Upper lobe of right lung (tissue), 1 donor: Measurements from ENCODE around the gene CD40LG. TPM values are rescaled to one million over a fixed set of nuclear protein-coding genes. Genes with fewer than 3 reads are reported as not detected.

Experiments used
- ATAC-seq: fragments of 200-7000 bp; cut with Tn5 transposase; one replicate; pipeline ENCODE4 v1.9.1; 2020; ENCODE audit warnings: mild to moderate bottlenecking, moderate library complexity
- DNase-seq: peaks from one replicate; pipeline ENCODE4 v3.0.0-alpha.2; 2020
- H3K27ac ChIP-seq: fragments of 200-600 bp; one replicate; pipeline ENCODE4 v1.8.0; 2022
- H3K27me3 ChIP-seq: fragments of 200-600 bp; one replicate; pipeline ENCODE4 v1.8.0; 2022; ENCODE audit warnings: mild to moderate bottlenecking
- H3K36me3 ChIP-seq: fragments of 200-600 bp; one replicate; pipeline ENCODE4 v1.8.0; 2022
- H3K4me1 ChIP-seq: fragments of 200-600 bp; one replicate; pipeline ENCODE4 v1.8.0; 2022
- H3K4me3 ChIP-seq: fragments of 200-600 bp; one replicate; pipeline ENCODE4 v1.8.0; 2022; ENCODE audit warnings: mild to moderate bottlenecking
- H3K9me3 ChIP-seq: fragments of 200-600 bp; one replicate; pipeline ENCODE4 v1.8.0; 2022
- CTCF ChIP-seq: fragments of 200-600 bp; IDR thresholded peaks from one replicate; pipeline ENCODE4 v1.8.0; 2022; ENCODE audit warnings: antibody characterized with exemption
- intact Hi-C: fragments of 100-400 bp; cut with DNase I; formaldehyde crosslinking; loops from one replicate; pipeline ENCODE4 v1.11.0; 2022
- total RNA-seq: library from RNA; stranded (reverse); fragmentation: NEBNext Ultra II Directional; extraction: Animal tissue kit (Norgen Biotek cat#: 25700); gene quantifications from one replicate; pipeline ENCODE4 v1.2.1, GENCODE V29; 2021
- donor health status: DM: no; HTN: yes; CAD: no; lungs with severe emphysema.

CD40LG gene
- total RNA-seq, 1 donor from 2014 or later = 1.6 TPM

DNA sequence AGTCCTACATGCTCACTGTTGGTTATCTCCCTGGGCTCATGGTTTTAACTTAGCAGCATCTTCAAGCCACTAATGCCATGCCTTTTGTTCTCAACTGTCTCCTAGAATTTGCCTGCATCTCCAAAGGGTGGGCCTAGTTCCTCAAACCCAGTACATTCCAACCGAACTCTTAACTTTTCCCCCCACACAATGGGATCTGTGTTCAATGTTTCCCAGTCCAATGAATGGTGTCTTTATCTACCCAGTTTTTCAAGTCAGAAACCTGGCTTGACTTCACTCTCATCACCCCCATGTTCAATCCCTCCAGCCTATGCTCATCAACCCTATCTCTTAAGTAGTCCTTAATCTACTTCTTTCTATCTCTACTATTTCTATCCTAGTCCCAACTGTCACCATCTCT lies 12.9 kb downstream of the CD40LG start:
- Histone ChIP-seq H3K36me3 (no peaks in the 10 kb centered on the region), H3K27me3 (no peaks in the 10 kb centered on the region), H3K27ac (no peak overlapping the region), H3K4me3 (no peak overlapping the region), H3K4me1 (no peaks in the 10 kb centered on the region), H3K9me3 (no peaks in the 10 kb centered on the region)
- no peak for TF ChIP-seq CTCF
- no peak for DNase-seq
- no peak for ATAC-seq
- intact Hi-C loops = no loop called here

DNA sequence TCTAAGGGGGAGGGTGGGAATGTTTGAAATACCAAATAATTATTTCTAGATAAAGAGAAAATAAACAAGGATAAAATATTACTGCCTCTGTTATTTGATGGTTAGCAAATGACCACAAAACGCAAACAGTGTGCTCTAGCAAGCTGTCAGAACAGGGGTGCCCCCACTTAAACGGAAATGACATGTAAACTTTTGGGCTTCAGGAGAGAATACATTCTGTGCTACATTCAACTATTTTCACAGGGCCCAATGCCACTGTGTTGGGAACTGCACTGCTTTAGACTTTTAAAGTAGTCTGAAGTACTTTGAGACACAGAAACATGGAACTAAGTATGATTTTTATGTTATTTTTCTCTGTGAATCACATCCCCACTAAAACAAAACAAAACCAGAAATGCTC lies 14.1 kb downstream of the CD40LG start:
- intact Hi-C loops = no loop called here
- Histone ChIP-seq H3K36me3 (no peaks in the 10 kb centered on the region), H3K27ac (no peak overlapping the region), H3K4me1 (no peaks in the 10 kb centered on the region), H3K9me3 (no peaks in the 10 kb centered on the region), H3K4me3 (no peak overlapping the region), H3K27me3 (no peaks in the 10 kb centered on the region)
- ATAC-seq (no peak), DNase-seq (no peak)
- TF ChIP-seq CTCF = no peak

- no peak overlapping the region for H3K27ac ChIP-seq
- intact Hi-C loops = no loop called here
- H3K36me3 ChIP-seq = no peaks in the 10 kb centered on the region
- no peaks in the 10 kb centered on the region for H3K9me3 ChIP-seq
- DNase-seq (no peak), ATAC-seq (no peak)
- no peaks in the 10 kb centered on the region for H3K27me3 ChIP-seq
- H3K4me3 ChIP-seq = no peak overlapping the region
- TF ChIP-seq CTCF = no peak
- no peaks in the 10 kb centered on the region for H3K4me1 ChIP-seq
Measured at GRCh38 chrX:136662976-136663375, 15.0 kb downstream of the CD40LG start.

DNA sequence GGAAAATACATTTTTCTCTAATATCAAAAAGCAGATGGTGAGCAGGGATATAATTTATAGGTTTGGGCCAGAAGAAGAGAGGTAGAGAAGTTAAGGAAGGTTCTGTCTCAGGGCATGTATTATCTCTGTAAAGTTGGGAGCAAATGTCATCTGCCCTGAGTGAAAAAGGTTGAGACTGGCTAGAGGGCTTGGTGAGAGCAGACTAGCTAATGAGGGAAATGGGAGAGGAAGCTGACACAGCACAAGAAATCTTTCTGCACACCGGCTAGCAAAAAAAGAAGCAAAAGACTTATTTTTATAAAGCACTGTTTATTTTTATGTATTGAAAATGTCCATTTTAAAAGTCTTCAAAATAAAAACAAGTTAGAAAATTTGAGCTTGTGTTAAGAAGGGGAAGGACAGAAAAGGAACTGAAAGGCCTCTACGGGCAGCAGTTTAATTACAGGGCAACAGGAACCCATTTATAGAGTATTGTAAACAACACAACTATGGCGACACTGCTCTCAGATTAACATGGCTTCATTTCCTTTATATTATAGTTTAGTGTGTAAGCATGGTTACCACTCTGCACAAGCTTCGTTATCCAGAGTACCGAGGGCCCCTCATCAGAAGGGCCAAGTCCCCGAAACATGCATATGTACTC lies 17.4 kb downstream of the CD40LG start:
- peaks cover 10% of the 10 kb centered on the region for H3K36me3 ChIP-seq
- no peak for TF ChIP-seq CTCF
- ATAC-seq (no peak), DNase-seq (no peak)
- no peaks in the 10 kb centered on the region for H3K4me1 ChIP-seq
- intact Hi-C loops = no loop called here
- no peak overlapping the region for H3K27ac ChIP-seq
- no peaks in the 10 kb centered on the region for H3K9me3 ChIP-seq
- H3K4me3 ChIP-seq = no peak overlapping the region
- no peaks in the 10 kb centered on the region for H3K27me3 ChIP-seq

DNA sequence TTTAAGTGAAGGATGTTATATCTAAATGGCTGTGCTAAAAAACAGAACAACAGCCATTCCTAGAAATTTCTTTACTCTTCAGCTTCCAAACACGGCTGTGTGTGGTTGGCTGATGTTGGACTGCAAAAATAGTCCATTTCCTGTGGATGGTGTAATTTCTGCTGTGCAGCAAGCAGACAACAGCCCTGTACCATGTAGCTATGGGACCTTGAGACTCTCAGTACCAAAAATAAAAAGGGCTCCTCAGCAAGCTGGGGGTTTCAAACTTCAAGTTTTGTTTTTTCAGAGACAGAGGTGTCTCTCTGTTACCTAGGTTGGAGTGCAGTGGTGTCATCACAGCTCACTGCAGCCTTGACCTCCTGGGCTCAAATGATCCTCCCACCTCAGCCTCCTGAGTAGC lies 18.1 kb downstream of the CD40LG start:
- intact Hi-C loops = no loop called here
- ATAC-seq (no peak), DNase-seq (no peak)

More for the DNA sequence above, 18.1 kb downstream of the CD40LG start:
- no peak overlapping the region for H3K4me3 ChIP-seq
- no peak for TF ChIP-seq CTCF
- no peaks in the 10 kb centered on the region for H3K4me1 ChIP-seq
- no peaks in the 10 kb centered on the region for H3K27me3 ChIP-seq
- peaks cover 17% of the 10 kb centered on the region for H3K36me3 ChIP-seq
- H3K27ac ChIP-seq = no peak overlapping the region
- H3K9me3 ChIP-seq = no peaks in the 10 kb centered on the region
